ENCODE results near the gene GIGYF2. TPM values are rescaled to one million over a fixed set of nuclear protein-coding genes. Genes with fewer than 3 reads are reported as not detected.

GIGYF2 gene
- polyA plus RNA-seq, 1 donor (not counting 4 experiments of a cell fraction or from before 2014, with no cell fraction given): 35.5 TPM

DNA sequence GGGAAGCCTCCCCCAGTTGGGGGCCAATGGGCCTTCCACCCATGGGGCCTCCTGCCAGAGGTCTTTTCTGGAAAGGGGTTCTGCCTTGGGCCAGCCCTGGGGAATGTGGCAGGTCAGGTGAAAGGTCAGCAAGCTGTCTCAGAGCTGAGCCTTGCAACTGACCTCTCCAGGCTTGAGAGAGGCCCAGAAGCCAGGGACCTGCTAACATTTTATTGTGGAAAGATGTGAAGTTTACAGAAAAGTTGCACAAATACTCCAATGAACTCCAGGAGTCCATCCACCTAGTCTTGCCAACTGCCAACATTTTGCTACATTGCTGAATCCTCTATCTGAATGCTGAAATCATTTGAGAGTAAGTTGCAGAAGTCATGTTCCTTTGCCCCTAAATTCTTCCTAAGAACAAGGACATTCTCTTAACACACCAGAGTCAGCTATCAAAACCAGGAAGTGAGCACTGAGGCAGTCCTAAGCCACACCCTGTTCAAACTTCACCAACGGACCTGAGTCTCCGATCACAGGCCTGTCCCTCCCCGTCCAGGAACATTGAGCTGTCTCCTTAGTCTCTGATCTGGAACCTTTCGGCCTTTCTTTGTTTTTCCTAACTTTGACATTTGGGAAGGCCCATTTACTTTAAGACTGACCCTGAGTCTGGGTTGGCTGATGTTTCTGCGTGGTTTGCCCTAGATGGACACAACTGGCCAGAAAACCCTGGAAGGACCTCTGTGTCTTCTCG, 176.9 kb downstream of the GIGYF2 start:
- Histone ChIP-seq H3K27me3 (ENCODE audit: control insufficient read depth, extremely low read depth, insufficient read depth, low read length) (no peaks in the 10 kb centered on the region), H3K9ac (ENCODE audit: control insufficient read depth, extremely low read depth, insufficient read depth, low read length) (no peak overlapping the region), H4K20me1 (ENCODE audit: control insufficient read depth, extremely low read depth, insufficient read depth, low read length) (no peaks in the 10 kb centered on the region), H3K9me1 (ENCODE audit: control insufficient read depth, extremely low read depth, insufficient read depth, low read length) (no peaks in the 10 kb centered on the region), H3K36me3 (ENCODE audit: control insufficient read depth in 2 of 2, extremely low read depth in 1 of 2, insufficient read depth in 2 of 2, low read length in 2 of 2) (peaks cover 0 to 1% of the 10 kb centered on the region in 2 experiments), H3K4me1 (ENCODE audit: control insufficient read depth, extremely low read depth, insufficient read depth, low read length) (no peaks in the 10 kb centered on the region), H3K79me2 (ENCODE audit: control insufficient read depth, insufficient read depth, low read length) (no peaks in the 10 kb centered on the region), H3K4me2 (ENCODE audit: control insufficient read depth, extremely low read depth, insufficient read depth, low read depth, low read length) (no peak overlapping the region), H2AFZ (ENCODE audit: control insufficient read depth, low read length) (no peak overlapping the region), H3K9me3 (ENCODE audit: control insufficient read depth, low read depth, low read length) (no peaks in the 10 kb centered on the region), H3K27ac (ENCODE audit: control insufficient read depth, insufficient read depth, low read length) (no peak overlapping the region), H3K4me3 (ENCODE audit: control insufficient read depth in 2 of 3, extremely low read depth in 1 of 3, insufficient read depth in 2 of 3, low read depth in 1 of 3, low read length in 3 of 3) (no peak overlapping the region)
- DNase-seq (ENCODE audit: low read depth, low spot score): no peak
- FAIRE-seq: no peak
- dilution Hi-C loops (cut with MboI; ENCODE audit: extremely low pct_ligation_motif_present, low sequenced_read_pairs): loop anchor here (25.0 kb wide), 1 partner anchor 363 kb away; no protein-coding TSS in a partner anchor
- TF ChIP-seq, protein P1, sequence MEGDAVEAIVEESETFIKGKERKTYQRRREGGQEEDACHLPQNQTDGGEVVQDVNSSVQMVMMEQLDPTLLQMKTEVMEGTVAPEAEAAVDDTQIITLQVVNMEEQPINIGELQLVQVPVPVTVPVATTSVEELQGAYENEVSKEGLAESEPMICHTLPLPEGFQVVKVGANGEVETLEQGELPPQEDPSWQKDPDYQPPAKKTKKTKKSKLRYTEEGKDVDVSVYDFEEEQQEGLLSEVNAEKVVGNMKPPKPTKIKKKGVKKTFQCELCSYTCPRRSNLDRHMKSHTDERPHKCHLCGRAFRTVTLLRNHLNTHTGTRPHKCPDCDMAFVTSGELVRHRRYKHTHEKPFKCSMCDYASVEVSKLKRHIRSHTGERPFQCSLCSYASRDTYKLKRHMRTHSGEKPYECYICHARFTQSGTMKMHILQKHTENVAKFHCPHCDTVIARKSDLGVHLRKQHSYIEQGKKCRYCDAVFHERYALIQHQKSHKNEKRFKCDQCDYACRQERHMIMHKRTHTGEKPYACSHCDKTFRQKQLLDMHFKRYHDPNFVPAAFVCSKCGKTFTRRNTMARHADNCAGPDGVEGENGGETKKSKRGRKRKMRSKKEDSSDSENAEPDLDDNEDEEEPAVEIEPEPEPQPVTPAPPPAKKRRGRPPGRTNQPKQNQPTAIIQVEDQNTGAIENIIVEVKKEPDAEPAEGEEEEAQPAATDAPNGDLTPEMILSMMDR (optimal IDR thresholded peaks at IDR 0.05 in 1 of 3, IDR thresholded peaks at IDR 0.05 in 1 of 3, conservative IDR thresholded peaks at IDR 0.05 in 1 of 3; ENCODE audit: extremely low read depth in 1 of 3, insufficient read depth in 2 of 3, low read length in 3 of 3): no peak
- no peak for TF ChIP-seq EZH2 (IDR thresholded peaks at IDR 0.05; ENCODE audit: low read length)

DNA sequence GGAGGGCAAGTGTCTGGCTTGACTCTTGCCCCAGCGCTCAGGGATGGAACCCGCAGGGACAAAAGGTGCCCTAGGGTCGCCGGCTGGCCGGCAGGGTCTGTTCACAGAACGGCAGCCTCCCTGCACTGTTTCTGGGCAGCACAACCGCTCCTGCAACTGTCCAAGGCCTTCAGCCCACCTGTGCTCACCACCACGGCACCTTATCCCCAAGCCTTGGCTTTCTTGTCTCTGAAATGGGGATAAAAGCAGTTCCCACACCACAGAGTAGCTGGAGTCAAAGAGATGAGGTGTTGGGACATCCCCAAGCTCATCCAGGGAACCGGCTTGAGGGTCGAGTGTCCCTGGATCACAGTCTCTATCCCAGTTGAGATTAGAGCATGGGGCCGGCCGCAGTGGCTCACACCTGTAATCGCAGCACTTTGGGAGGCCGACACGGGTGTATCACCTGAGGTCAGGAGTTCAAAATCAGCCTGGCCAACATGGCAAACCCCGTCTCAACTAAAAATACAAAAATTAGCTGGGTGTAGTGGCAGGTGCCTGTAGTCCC, 177.6 kb downstream of the GIGYF2 start:
- no peaks in the 10 kb centered on the region for H3K27me3 ChIP-seq (ENCODE audit: control insufficient read depth, extremely low read depth, insufficient read depth, low read length)
- no peak overlapping the region for H3K4me2 ChIP-seq (ENCODE audit: control insufficient read depth, extremely low read depth, insufficient read depth, low read depth, low read length)
- FAIRE-seq (no peak), DNase-seq (ENCODE audit: low read depth, low spot score) (no peak)
- H4K20me1 ChIP-seq (ENCODE audit: control insufficient read depth, extremely low read depth, insufficient read depth, low read length): no peaks in the 10 kb centered on the region
- dilution Hi-C loops (cut with MboI; ENCODE audit: extremely low pct_ligation_motif_present, low sequenced_read_pairs): loop anchor here (25.0 kb wide), 1 partner anchor 363 kb away; no protein-coding TSS in a partner anchor
- H2AFZ ChIP-seq (ENCODE audit: control insufficient read depth, low read length): no peak overlapping the region
- H3K36me3 ChIP-seq (ENCODE audit: control insufficient read depth in 2 of 2, extremely low read depth in 1 of 2, insufficient read depth in 2 of 2, low read length in 2 of 2): peaks cover 0 to 1% of the 10 kb centered on the region in 2 experiments
- TF ChIP-seq, protein P1 (optimal IDR thresholded peaks at IDR 0.05 in 1 of 3, IDR thresholded peaks at IDR 0.05 in 1 of 3, conservative IDR thresholded peaks at IDR 0.05 in 1 of 3; ENCODE audit: extremely low read depth in 1 of 3, insufficient read depth in 2 of 3, low read length in 3 of 3): no peak
- no peak for TF ChIP-seq EZH2 (IDR thresholded peaks at IDR 0.05; ENCODE audit: low read length)
- H3K79me2 ChIP-seq (ENCODE audit: control insufficient read depth, insufficient read depth, low read length): no peaks in the 10 kb centered on the region
- H3K9me1 ChIP-seq (ENCODE audit: control insufficient read depth, extremely low read depth, insufficient read depth, low read length): no peaks in the 10 kb centered on the region
- H3K4me1 ChIP-seq (ENCODE audit: control insufficient read depth, extremely low read depth, insufficient read depth, low read length): no peaks in the 10 kb centered on the region
- H3K27ac ChIP-seq (ENCODE audit: control insufficient read depth, insufficient read depth, low read length): no peak overlapping the region
- H3K9ac ChIP-seq (ENCODE audit: control insufficient read depth, extremely low read depth, insufficient read depth, low read length): no peak overlapping the region
- H3K9me3 ChIP-seq (ENCODE audit: control insufficient read depth, low read depth, low read length): no peaks in the 10 kb centered on the region
- H3K4me3 ChIP-seq (ENCODE audit: control insufficient read depth in 2 of 3, extremely low read depth in 1 of 3, insufficient read depth in 2 of 3, low read depth in 1 of 3, low read length in 3 of 3): no peak overlapping the region
